SJSA1 (cell line): ENCODE results near the gene NF1. TPM values are rescaled to one million over a fixed set of nuclear protein-coding genes. Genes with fewer than 3 reads are reported as not detected.
"Not testable (repeated sequence)": the region's sequence is repeated elsewhere in the genome, so short reads cannot be mapped to it uniquely, and the experiment has no call there.

Experiments
- DNase-seq, 2 experiments: peaks; one replicate each; pipeline ENCODE4 v3.0.0-alpha.2; 2015 to 2020; ENCODE audit warnings: low spot score in 2 of 2, low read depth in 1 of 2
- H3K27ac ChIP-seq: fragments of 250-450 bp; sonication (Bioruptor Pico); 2 replicates; pipeline ENCODE4 v1.5.1; 2020; ENCODE audit warnings: mild to moderate bottlenecking, moderate library complexity
- H3K27me3 ChIP-seq: fragments of 250-450 bp; sonication (Bioruptor Pico); replicated peaks from 2 replicates; pipeline ENCODE4 v1.5.1; 2020; ENCODE audit warnings: mild to moderate bottlenecking, moderate library complexity
- H3K36me3 ChIP-seq: fragments of 250-450 bp; sonication (Bioruptor Pico); 2 replicates; pipeline ENCODE4 v1.5.1; 2020; ENCODE audit warnings: mild to moderate bottlenecking
- H3K4me1 ChIP-seq: fragments of 250-450 bp; sonication (Bioruptor Pico); replicated peaks from 2 replicates; pipeline ENCODE4 v1.6.1; 2021; ENCODE audit warnings: mild to moderate bottlenecking
- H3K4me3 ChIP-seq: fragments of 250-450 bp; sonication (Bioruptor Pico); 2 replicates; pipeline ENCODE4 v1.5.1; 2020; ENCODE audit warnings: mild to moderate bottlenecking
- H3K9me3 ChIP-seq: fragments of 250-450 bp; sonication (Bioruptor Pico); replicated peaks from 2 replicates; pipeline ENCODE4 v1.5.1; 2020; ENCODE audit warnings: mild to moderate bottlenecking
- total RNA-seq: library from RNA; depleted of rRNA; stranded (reverse); fragments of >200 nt; shearing (Covaris generic); gene quantifications from 2 replicates; pipeline ENCODE4 v1.2.3, GENCODE V29; 2014

The NF1 gene
- total RNA-seq, 1 experiment from 2014 or later = 30.3 TPM

DNA sequence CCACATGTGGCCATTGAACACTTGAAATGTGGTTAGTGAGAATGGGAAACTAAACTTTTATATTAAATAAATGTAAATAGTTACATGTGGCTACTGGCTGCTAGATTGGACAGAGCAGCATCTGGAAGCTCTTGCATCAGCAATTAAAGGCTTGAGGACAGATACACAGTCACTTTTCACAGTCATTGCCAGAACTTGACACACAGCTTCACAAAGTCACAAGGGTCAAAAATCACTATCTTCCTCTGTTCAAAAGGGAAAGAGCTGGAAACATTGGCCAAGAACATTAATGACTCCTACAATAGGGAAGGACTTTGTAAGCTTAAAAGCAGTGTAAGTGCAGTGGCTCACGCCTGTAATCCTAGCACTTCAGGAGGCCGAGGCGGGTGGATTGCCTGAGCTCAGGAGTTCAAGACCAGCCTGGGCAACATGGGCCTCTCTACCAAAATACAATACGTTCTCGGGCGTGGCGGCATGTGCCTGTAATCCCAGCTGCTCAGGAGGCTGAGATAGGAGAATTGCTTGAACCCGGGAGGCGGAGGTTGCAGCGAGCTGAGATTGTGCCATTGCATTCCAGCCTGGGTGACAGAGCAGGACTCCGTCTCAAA lies 288.0 kb downstream of the NF1 start:
- not testable (repeated sequence) for H3K9me3 ChIP-seq, H3K27ac ChIP-seq, DNase-seq, H3K4me3 ChIP-seq, H3K27me3 ChIP-seq, H3K36me3 ChIP-seq, H3K4me1 ChIP-seq

DNA sequence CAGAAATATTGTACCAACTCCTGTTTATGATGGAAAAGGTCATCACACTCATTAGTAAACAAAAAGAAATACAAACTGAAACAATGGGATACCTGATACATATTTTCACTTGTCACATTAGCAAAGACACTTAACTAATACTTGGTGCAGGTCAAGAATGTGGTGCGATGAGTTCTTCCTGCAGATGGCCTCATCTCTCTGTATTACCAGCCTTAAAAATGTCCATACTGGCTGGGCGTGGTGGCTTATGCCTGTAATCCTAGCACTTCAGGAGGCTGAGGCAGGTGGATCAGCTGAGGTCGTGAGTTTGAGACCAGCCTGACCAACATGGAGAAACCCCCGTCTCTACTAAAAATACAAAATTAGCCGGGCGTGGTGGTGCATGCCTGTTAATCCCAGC lies 288.7 kb downstream of the NF1 start:
- H3K4me3 ChIP-seq, H3K27ac ChIP-seq, H3K27me3 ChIP-seq, DNase-seq, H3K4me1 ChIP-seq, H3K9me3 ChIP-seq, H3K36me3 ChIP-seq: not testable (repeated sequence)

GRCh38 chr17:31385428-31386285 lies 290.9 kb downstream of the NF1 start:
- peaks cover 5% of the 10 kb centered on the region; the same call in 1 of the 2 replicates for H3K36me3 ChIP-seq
- no peaks in the 10 kb centered on the region for H3K4me1 ChIP-seq
- no peaks in the 10 kb centered on the region for H3K9me3 ChIP-seq
- DNase-seq = no peak
- no peak overlapping the region for H3K4me3 ChIP-seq
- H3K27me3 ChIP-seq = no peaks in the 10 kb centered on the region
- no peak overlapping the region for H3K27ac ChIP-seq

DNA sequence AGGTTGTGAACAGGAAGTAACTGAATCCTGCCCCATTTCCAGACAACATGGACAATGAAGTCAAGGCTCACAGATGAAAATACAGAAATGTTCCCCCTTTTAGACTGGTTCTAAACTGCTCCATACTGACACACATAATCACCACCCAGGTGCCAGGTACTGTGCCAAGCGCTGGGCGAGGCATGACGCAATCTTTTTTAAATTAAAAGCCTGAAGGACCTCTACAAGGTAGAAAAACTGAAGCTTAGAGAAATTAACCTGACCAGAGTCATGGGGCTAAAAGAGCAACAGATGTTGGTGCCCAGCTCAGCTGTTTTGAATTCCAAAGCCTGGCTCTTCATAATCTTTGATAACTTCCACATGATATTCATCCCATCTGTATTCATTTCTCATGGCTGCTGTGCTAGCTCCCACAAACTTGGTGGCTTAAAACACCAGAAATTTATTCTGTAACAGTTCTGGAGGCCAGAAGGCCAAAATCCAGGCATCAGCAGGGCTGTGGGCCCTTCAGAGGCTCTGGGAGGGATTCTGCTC lies 291.8 kb downstream of the NF1 start:
- H3K36me3 ChIP-seq = peaks cover 5% of the 10 kb centered on the region; the same call in 1 of the 2 replicates

DNA sequence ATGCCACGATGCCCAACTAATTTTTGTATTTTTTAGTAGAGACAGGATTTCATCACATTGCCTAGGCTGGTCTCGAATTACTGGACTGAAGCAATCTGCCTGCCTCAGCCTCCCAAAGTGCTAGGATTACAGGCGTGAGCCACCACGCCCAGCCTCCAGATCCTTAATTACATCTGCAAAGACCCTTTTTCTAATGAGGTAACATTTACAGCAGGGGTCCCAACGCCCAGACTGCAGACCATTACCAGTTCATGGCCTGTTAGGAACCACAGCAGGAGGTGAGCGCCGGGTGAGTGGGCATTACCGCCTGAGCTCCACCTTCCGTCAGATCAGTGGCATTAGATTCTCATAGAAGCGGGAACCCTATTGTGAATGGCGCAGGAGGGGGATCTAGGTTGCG lies 292.7 kb downstream of the NF1 start:
- Histone ChIP-seq H3K36me3 (no peaks in the 10 kb centered on the region), H3K4me3 (no peak overlapping the region), H3K4me1 (peaks cover 11% of the 10 kb centered on the region), H3K27ac (no peak overlapping the region), H3K9me3 (no peaks in the 10 kb centered on the region), H3K27me3 (peaks cover 8% of the 10 kb centered on the region; the same call in 1 of the 2 replicates)
- DNase-seq = no peak

More for the DNA sequence above, 291.8 kb downstream of the NF1 start:
- Histone ChIP-seq H3K27me3 (peaks cover 4% of the 10 kb centered on the region; the same call in 1 of the 2 replicates), H3K27ac (no peak overlapping the region), H3K9me3 (no peaks in the 10 kb centered on the region), H3K4me3 (no peak overlapping the region), H3K4me1 (peaks cover 4% of the 10 kb centered on the region; the same call in 1 of the 2 replicates)
- DNase-seq = no peak

GRCh38 chr17:31388351-31388750 lies 293.6 kb downstream of the NF1 start:
- peaks cover 9% of the 10 kb centered on the region for H3K27me3 ChIP-seq
- no peaks in the 10 kb centered on the region for H3K36me3 ChIP-seq
- H3K9me3 ChIP-seq = no peaks in the 10 kb centered on the region
- H3K4me1 ChIP-seq = peaks cover 12% of the 10 kb centered on the region
- no peak for DNase-seq
- no peak overlapping the region for H3K27ac ChIP-seq
- H3K4me3 ChIP-seq = no peak overlapping the region

- peak in 1 of 2 experiments; percentile 38 for DNase-seq
- no peaks in the 10 kb centered on the region for H3K36me3 ChIP-seq
- H3K9me3 ChIP-seq = no peaks in the 10 kb centered on the region
- H3K4me3 ChIP-seq = no peak overlapping the region
- H3K27ac ChIP-seq = no peak overlapping the region
- H3K27me3 ChIP-seq = peaks cover 9% of the 10 kb centered on the region
- H3K4me1 ChIP-seq = peaks cover 12% of the 10 kb centered on the region
Measured at GRCh38 chr17:31388770-31389656, 294.2 kb downstream of the NF1 start.

- no peak for DNase-seq
- Histone ChIP-seq H3K4me1 (peaks cover 12% of the 10 kb centered on the region), H3K9me3 (no peaks in the 10 kb centered on the region), H3K36me3 (no peaks in the 10 kb centered on the region), H3K27me3 (peaks cover 9% of the 10 kb centered on the region), H3K27ac (no peak overlapping the region), H3K4me3 (no peak overlapping the region)
Measured at GRCh38 chr17:31389657-31390381, 295.0 kb downstream of the NF1 start.

GRCh38 chr17:31390426-31390747 lies 295.6 kb downstream of the NF1 start:
- Histone ChIP-seq H3K27me3 (peaks cover 13% of the 10 kb centered on the region), H3K27ac (no peak overlapping the region), H3K4me3 (no peak overlapping the region), H3K36me3 (no peaks in the 10 kb centered on the region), H3K4me1 (peaks cover 12% of the 10 kb centered on the region), H3K9me3 (no peaks in the 10 kb centered on the region)
- DNase-seq = no peak

GRCh38 chr17:31390748-31391495 lies 296.1 kb downstream of the NF1 start:
- Histone ChIP-seq H3K27me3 (peaks cover 14% of the 10 kb centered on the region), H3K27ac (no peak overlapping the region), H3K4me3 (peak overlapping the region; percentile 27), H3K36me3 (no peaks in the 10 kb centered on the region), H3K4me1 (peaks cover 12% of the 10 kb centered on the region), H3K9me3 (no peaks in the 10 kb centered on the region)
- DNase-seq = no peak

- H3K9me3 ChIP-seq = no peaks in the 10 kb centered on the region
- DNase-seq = no peak
- H3K36me3 ChIP-seq = no peaks in the 10 kb centered on the region
- H3K27ac ChIP-seq = no peak within 1 kb of the TSS
- peaks cover 14% of the 10 kb centered on the region for H3K27me3 ChIP-seq
- H3K4me1 ChIP-seq = peaks cover 12% of the 10 kb centered on the region
- peak within 1 kb of the TSS; percentile 28 for H3K4me3 ChIP-seq
Measured at GRCh38 chr17:31391496-31391949, 296.7 kb downstream of the NF1 start, which contains the start of gene RAB11FIP4. RAB11FIP4 (plus strand) TSS chr17:31391675; CDS start chr17:31391853, 178 bp downstream.

DNA sequence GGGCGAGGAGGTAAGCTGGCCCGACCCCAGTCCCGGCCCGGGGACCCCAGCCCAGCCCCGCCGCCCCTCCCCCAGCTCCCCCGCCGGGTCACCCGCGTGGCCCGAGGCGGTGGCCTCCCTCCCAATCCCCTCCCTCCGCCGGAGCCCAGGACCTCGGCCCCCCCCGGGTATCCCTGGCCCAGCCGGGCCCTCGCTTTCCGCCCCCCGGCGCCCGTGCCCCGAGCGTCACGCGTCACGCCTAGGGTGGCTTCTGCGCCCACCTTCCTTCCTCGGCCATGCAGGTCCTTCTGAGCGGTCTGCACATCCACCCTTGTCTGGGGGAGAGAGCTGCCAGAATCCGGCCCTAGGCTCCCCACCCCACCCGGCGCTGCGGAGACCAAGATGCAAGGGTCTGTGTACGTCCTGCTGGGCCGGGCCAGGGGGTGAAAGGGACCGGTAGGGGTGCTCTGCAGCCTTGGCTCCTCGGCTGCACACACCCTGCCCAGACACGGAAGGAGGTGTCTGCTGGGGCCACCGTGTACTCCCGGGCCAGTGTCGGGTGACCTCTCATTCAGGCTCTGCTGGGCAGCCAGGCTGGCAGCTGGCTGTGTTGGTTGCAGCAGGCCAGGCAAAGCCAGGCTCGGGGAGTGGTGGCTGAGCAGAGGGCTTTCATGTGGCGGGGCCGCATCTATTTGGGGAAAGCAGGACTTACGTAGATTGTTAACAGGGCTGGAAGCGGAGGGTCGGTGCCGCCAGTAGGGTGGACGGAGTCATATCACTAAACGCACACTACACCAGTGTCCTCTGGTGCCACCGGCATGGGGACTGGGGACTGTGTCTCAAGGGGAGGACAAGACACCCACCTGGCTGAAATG lies 297.5 kb downstream of the NF1 start:
- no peak for DNase-seq
- Histone ChIP-seq H3K27ac (no peak overlapping the region), H3K27me3 (peaks cover 14% of the 10 kb centered on the region), H3K4me1 (peaks cover 12% of the 10 kb centered on the region), H3K36me3 (no peaks in the 10 kb centered on the region), H3K9me3 (no peaks in the 10 kb centered on the region), H3K4me3 (peak overlapping the region; percentile 28)
